Sigmoid colon (tissue), 4 donors: Measurements from ENCODE around the gene CPA3.

ENCODE experiments used
- POLR2AphosphoS5 ChIP-seq, 4 donors: sonication (generic); formaldehyde crosslinking; IDR thresholded peaks; one replicate each; pipeline ENCODE4 v1.6.1; 2017; ENCODE audit warnings: antibody characterized with exemption in 4 of 4
- TF ChIP-seq, protein P1 (sequence below), 4 experiments: fragments of 450-650 bp in 3 of 4; fragments of 200-600 bp in 1 of 4; IDR thresholded peaks; one replicate each; pipeline ENCODE4 v1.5.1; 2016 to 2019; ENCODE audit warnings: antibody characterized with exemption in 4 of 4, mild to moderate bottlenecking in 3 of 4, moderate library complexity in 2 of 4

DNA sequence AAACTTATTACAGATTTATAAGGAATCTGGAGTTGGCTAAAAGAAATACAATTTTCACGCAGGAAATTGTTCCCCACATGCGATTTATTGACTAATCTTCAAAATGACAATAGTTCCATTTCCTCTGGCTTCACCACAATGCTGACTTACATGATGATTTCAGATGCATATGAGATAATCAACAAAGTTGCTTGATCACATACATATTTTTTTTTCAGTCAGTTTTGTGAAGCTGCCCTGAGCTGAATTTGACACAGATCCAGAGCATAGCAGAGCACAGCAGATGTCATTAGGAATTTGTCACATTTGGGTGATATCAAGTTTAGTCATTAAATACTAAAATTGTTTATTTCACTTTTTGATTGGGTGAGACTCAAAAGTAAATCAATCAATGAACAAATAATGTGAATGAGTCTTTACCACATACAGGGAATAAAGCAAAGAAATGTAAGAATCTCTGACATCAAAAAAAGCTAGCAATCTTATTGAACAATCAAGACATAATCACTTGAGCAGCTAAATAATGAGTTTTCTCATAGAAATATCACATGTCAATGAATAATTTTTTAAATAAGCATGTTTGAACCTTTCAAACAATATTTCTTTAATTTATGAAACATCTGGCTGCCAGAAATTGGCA lies 19.2 kb upstream of the CPA3 start:
- TF ChIP-seq, protein P1, sequence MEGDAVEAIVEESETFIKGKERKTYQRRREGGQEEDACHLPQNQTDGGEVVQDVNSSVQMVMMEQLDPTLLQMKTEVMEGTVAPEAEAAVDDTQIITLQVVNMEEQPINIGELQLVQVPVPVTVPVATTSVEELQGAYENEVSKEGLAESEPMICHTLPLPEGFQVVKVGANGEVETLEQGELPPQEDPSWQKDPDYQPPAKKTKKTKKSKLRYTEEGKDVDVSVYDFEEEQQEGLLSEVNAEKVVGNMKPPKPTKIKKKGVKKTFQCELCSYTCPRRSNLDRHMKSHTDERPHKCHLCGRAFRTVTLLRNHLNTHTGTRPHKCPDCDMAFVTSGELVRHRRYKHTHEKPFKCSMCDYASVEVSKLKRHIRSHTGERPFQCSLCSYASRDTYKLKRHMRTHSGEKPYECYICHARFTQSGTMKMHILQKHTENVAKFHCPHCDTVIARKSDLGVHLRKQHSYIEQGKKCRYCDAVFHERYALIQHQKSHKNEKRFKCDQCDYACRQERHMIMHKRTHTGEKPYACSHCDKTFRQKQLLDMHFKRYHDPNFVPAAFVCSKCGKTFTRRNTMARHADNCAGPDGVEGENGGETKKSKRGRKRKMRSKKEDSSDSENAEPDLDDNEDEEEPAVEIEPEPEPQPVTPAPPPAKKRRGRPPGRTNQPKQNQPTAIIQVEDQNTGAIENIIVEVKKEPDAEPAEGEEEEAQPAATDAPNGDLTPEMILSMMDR (IDR thresholded peaks at IDR 0.05): no peak
- TF ChIP-seq POLR2AphosphoS5 (IDR thresholded peaks at IDR 0.05): no peak
